ENCODE data around the gene GNA15. TPM values are rescaled to one million over a fixed set of nuclear protein-coding genes. Genes with fewer than 3 reads are reported as not detected.

Gene GNA15
- total RNA-seq, 1 donor from 2014 or later, result 85.0 TPM

GRCh38 chr19:3099347-3100145, 36.3 kb upstream of the GNA15 start:
- Histone ChIP-seq H3K36me3 (ENCODE audit: control insufficient read depth, insufficient read depth, low read length) (peaks cover 2% of the 10 kb centered on the region), H3K4me3 (ENCODE audit: low read depth, low read length) (no peak overlapping the region), H3K27me3 (ENCODE audit: control insufficient read depth, insufficient read depth, low read length) (no peaks in the 10 kb centered on the region)
- no peak for TF ChIP-seq CTCF (IDR thresholded peaks at IDR 0.05; ENCODE audit: insufficient read depth, low read length, severe bottlenecking)
- FAIRE-seq, result no peak
- DNase-seq (ENCODE audit: low read depth), result no peak

- peaks cover 2% of the 10 kb centered on the region for H3K36me3 ChIP-seq (ENCODE audit: control insufficient read depth, insufficient read depth, low read length)
- no peak for TF ChIP-seq CTCF (IDR thresholded peaks at IDR 0.05; ENCODE audit: insufficient read depth, low read length, severe bottlenecking)
- no peak for DNase-seq (ENCODE audit: low read depth)
- H3K27me3 ChIP-seq (ENCODE audit: control insufficient read depth, insufficient read depth, low read length), result no peaks in the 10 kb centered on the region
- no peak overlapping the region for H3K4me3 ChIP-seq (ENCODE audit: low read depth, low read length)
- no peak for FAIRE-seq
These were observed 35.5 kb upstream of the GNA15 start for GRCh38 chr19:3100331-3100730.

DNA sequence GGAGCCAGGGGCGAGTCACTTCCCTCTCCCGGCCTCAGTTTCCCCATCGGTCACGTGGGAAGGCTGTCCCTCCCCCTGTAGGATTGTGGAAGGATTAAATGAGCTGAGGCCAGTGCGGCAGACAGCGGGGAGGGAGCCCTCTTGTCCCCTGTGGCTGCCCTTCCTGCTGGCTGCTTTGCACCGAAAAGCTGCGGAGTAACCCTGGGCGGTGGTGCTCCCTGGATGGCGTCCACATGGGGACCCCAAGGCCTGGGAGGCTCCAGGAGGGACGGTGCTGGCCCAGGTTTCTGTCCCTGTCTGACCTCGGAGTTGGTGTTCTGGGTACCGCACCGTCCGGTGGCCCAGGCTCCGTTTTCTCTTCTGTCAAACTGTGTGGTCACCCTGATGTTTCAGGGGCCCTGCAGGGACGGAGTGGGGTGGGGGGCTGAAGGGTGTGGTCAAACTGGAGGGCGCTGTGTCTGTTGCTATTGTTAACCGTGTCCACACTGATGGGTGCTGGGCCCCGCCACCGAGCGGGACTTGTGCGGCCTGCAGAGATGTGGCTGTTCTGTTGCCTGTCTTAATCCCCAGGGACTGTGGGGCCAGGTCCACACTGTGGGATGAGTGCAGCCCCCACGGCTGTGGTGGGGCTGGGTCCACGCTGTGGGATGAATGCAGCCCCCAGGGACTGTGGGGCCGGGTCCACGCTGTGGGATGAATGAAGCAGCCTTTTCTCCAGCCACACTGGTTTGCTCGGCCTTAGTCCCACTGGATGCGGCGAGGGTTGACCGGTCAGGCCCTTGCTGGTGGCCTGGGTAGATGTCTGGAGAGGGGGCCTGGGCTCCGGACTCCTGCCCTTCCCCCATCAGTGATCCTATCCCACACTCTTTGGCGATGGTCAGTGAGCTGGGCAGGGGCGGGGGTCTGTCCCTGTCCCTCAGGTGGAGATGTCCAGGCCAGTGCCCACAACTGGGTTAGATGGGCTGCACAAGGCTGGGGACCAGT, 34.8 kb upstream of the GNA15 start:
- DNase-seq (ENCODE audit: low read depth), result no peak
- no peaks in the 10 kb centered on the region for H3K27me3 ChIP-seq (ENCODE audit: control insufficient read depth, insufficient read depth, low read length)
- FAIRE-seq, result no peak
- H3K4me3 ChIP-seq (ENCODE audit: low read depth, low read length), result no peak overlapping the region
- H3K36me3 ChIP-seq (ENCODE audit: control insufficient read depth, insufficient read depth, low read length), result peaks cover 2% of the 10 kb centered on the region
- no peak for TF ChIP-seq CTCF (IDR thresholded peaks at IDR 0.05; ENCODE audit: insufficient read depth, low read length, severe bottlenecking)

- Histone ChIP-seq H3K4me3 (ENCODE audit: low read depth, low read length) (no peak overlapping the region), H3K36me3 (ENCODE audit: control insufficient read depth, insufficient read depth, low read length) (peaks cover 2% of the 10 kb centered on the region), H3K27me3 (ENCODE audit: control insufficient read depth, insufficient read depth, low read length) (no peaks in the 10 kb centered on the region)
- FAIRE-seq (no peak), DNase-seq (ENCODE audit: low read depth) (no peak)
- TF ChIP-seq CTCF (IDR thresholded peaks at IDR 0.05; ENCODE audit: insufficient read depth, low read length, severe bottlenecking), result no peak
These were observed 33.3 kb upstream of the GNA15 start for GRCh38 chr19:3102239-3103140.

GRCh38 chr19:3104708-3104983, 31.2 kb upstream of the GNA15 start:
- Histone ChIP-seq H3K36me3 (ENCODE audit: control insufficient read depth, insufficient read depth, low read length) (peaks cover 2% of the 10 kb centered on the region), H3K27me3 (ENCODE audit: control insufficient read depth, insufficient read depth, low read length) (no peaks in the 10 kb centered on the region), H3K4me3 (ENCODE audit: low read depth, low read length) (no peak overlapping the region)
- no peak for FAIRE-seq
- no peak for DNase-seq (ENCODE audit: low read depth)
- TF ChIP-seq CTCF (IDR thresholded peaks at IDR 0.05; ENCODE audit: insufficient read depth, low read length, severe bottlenecking), result no peak
